SK-MEL-5 (cell line): ENCODE data around the gene PRDM15. TPM values are rescaled to one million over a fixed set of nuclear protein-coding genes. Genes with fewer than 3 reads are reported as not detected.

Source experiments
- DNase-seq: peaks from one replicate; pipeline ENCODE4 v3.0.0-alpha.2; 2016; ENCODE audit warnings: low read depth, low spot score
- in situ Hi-C: cut with HindIII; loops from 2 replicates; pipeline ENCODE4 v1.10.0; 2016; ENCODE audit warnings: low sequenced_read_pairs, high pct_unique_total_duplicates, low pct_unique_long_range_greater_than_20kb
- total RNA-seq: library from RNA; depleted of rRNA; stranded (reverse); fragments of >200 nt; shearing (Covaris generic); gene quantifications from 2 replicates; pipeline ENCODE4 v1.2.3, GENCODE V29; 2014

PRDM15 gene
- total RNA-seq, 1 experiment from 2014 or later: 3.6 TPM

DNA sequence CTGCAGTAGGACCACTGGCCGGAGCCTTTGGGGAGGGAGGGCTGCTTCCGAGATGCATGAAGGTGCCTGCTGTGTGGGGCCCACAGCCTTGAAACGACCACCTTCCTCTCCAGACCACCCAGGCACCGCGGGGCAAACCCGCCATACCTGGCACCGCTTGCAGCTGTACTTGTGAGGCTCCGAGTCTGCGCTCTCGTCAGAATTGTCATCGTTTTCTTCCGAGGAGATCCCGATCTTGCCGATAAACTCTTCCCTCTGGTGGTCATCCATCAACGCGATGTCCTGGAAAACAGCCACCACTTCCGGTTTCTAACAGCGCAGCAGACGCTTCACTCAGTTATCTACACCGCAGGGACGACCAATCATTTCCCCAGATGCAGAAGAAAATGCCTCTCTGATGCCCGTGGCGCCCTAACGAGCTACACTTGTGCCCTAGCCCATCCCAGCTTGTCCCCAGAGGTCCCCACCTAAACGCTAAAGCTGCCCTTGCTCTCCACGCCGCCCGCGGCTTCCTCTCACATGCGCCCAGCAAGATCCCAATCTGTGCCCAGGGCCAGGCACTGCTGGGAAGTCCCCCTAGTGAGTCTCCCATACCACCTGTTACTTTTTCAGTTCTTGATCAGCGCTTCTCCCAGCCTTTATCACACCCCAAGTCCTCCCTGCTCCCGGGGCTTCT, 57.2 kb downstream of the PRDM15 start:
- no peak for DNase-seq
- in situ Hi-C loops: no loop called here

DNA sequence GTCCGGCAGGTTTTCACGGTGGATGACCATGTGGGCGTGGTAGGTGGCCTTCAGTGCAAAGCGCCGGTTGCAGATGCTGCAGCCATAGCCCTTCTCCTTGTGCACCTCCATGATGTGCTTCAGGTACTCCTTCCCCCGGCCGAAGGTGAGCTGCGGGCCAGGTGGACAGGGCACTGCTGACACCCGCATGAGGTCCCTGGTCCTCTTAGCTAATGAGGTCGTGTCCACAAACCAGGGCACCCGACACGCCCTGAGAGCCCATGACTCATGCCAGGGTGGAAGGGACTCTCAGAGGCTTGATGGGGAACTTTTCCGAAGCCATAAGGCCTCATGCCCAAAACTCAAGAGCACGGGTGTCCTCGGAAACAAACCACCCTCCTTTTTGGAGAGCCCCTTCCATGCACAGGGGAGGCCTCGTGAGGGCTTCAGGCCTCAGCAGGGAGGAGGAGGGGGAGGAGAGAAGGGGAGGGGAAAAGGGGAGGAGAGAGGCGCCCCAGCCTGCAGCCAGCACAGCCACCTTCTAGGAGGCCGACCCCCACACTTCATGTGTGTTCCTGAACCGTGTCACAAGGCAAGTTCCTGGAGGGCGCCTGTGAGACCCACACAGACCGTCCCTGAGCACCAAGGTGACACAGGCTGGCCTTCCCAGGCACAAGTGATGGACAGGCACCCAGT, 57.9 kb downstream of the PRDM15 start:
- in situ Hi-C loops: no loop called here
- DNase-seq: no peak

DNA sequence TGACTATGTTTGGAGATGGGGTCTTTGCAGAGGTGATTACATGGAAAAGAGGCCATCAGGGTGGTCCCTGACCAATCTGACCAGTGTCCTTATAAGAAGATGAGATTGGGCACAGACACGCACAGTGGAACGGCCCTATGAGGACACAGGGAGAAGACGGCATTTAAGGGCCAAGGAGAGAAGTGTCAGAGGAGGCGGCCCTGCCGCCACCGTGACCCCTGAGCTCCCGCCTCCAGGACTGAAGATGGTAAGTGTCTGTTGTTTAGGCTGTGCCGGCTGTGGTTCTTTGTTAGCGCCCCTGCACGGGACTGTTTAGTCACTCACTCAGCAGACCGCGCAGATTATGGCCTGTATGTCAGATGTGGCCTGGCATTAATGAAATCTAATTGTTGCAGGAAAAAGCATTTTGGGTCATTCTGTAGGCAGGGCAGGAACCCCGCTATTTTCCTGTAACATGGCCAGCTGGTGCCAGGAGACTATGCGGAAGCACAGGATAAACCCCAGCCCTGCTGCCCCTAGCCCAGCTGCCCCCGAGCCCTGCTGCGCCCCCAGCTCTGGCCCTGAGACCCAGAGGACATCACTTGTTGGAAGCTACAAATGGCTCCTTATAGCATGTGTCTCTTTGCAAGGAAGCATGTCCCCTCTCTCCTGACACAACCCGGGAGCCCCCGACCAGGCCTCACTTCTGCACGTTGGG, 58.6 kb downstream of the PRDM15 start:
- in situ Hi-C loops: no loop called here
- no peak for DNase-seq

DNA sequence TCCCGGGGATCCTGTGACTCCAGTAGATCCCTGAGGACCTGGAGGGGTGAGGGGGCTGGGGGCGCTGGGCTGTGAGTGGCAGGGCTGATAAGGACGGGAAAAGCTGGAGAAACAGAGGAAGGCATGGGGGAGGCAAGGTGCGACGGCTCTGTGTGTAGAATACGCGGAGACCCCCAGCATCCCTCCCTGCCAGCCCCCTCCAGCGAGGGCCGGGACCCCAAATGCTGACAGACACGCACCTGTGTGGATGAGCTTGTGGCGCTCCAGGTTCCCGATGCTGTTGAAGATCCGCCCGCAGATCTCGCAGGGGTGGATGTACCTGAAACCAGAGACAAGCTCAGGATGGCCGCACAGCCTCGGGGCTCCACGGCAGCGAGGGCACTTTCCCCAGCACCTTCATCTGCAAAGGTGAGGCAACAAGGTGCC, 59.3 kb downstream of the PRDM15 start:
- in situ Hi-C loops: no loop called here
- no peak for DNase-seq

DNA sequence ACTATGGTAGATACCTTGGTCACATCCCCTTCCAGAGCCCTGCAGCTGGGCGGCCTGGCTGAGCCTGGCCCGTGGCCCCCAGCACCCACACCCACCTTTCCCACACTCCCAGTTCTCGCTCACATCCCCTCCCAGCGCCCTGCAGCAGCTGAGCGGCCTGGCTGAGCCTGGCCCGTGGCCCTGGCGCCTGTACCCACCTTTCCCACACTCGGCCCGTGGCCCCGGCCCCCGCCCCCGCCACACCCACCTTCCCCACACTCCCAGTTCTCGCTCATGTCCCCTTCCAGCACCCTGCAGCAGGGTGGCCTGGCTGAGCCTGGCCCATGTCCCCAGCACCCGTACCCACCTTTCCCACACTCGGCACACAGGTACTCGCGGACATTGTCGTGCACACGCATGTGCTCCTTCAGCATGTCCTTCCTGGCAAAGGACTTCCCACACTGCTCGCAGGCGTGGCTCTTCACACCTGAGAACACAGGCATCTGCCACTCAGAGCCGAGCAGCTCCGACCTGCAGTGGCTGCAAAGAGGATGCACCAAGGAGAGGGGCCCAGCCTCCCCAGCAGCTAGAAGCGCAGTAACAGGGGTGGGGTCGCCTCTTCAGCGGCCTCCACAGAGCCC, 59.8 kb downstream of the PRDM15 start:
- in situ Hi-C loops: no loop called here
- DNase-seq: no peak

DNA sequence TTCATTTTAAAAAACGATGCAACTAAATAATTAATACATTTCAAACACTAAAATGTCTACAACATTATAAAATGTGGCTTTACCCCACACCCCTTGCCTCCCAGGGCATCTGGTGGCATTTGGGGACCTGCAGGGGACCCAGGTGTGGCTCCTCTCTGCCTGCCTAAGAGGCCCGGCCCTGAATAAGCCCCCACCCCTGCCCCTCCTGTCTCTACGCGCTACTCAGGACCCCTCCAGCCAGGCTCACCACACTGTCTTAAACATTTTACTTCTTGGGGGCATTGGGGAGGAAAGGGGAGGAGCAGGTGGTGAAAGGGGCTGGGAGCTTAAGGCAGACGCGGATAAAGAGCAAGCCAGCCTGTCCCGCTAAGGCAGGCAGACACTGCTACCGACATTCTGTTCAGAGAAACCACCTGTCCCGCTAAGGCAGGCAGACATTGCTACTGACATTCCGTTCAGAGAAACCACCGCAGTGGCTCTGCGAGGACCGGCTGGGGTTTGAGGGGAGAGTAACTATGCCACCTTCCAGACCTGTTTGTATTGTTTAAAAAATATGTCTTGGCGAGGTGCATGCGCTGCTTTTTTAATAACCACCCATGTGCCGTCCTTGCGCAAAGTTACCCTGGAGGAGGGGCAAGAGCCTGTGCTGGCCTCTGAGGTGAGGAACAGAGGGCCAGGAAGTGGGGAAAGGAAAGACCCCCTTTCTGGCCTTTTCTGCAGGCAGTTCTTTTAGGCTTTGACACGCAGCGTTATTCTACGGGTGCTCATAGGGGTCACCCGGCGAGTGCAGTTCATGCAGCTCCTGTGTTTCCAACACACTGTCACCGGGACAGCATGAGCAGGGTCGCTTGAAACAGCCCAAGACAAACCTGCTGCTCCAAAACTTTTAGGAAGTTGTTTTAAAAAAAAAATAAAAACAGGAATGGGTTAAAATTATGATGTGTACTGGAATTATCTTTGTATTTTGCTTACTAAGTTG, 61.0 kb downstream of the PRDM15 start:
- in situ Hi-C loops: no loop called here
- DNase-seq: no peak

DNA sequence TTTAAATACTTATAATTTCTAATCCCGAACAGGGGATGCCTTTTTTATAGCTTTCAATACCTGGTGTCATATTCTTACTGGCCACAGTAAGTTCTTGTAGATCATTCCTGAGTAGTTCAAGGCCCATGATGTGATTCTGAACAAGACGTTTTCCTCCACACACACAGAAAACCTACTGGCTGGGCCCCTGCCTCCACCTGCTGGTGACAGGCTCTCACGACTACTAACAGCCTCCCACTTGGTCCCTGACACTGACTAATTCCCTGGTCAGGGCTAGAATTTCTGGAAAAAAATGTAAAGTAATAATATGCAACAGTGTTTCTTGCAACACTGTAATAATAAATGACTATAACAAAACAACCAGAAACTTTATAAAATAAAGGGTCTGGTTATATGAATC, 61.9 kb downstream of the PRDM15 start:
- peak; percentile 85 for DNase-seq
- in situ Hi-C loops: no loop called here

DNA sequence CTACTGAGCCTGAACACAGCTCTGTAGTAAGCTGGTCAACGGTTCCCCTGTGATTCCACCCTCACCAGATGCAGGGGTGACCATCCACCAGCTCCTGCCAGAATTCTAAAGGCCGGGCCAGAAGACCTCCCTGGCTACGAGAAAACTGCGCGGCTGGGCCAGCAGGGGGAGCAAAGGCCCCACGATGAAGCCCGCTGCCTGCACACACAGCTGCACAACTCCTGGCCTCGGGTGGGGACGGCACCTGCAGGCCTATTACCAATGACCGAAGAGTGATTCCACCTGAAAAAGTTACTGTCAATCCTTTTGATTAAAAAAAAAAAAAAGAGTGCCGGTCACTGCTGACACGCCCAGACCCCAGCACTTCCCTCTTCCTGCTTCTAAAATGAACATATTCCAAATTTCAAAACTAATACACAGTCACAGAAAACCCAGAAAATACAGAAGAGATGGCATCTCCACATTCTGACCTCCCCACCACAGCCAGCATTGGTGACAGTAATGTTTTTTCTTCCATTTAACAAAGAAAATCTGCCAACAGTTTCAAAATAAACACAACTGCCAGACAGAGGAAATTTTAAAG, 62.5 kb downstream of the PRDM15 start:
- in situ Hi-C loops: no loop called here
- peak; percentile 65 for DNase-seq

DNA sequence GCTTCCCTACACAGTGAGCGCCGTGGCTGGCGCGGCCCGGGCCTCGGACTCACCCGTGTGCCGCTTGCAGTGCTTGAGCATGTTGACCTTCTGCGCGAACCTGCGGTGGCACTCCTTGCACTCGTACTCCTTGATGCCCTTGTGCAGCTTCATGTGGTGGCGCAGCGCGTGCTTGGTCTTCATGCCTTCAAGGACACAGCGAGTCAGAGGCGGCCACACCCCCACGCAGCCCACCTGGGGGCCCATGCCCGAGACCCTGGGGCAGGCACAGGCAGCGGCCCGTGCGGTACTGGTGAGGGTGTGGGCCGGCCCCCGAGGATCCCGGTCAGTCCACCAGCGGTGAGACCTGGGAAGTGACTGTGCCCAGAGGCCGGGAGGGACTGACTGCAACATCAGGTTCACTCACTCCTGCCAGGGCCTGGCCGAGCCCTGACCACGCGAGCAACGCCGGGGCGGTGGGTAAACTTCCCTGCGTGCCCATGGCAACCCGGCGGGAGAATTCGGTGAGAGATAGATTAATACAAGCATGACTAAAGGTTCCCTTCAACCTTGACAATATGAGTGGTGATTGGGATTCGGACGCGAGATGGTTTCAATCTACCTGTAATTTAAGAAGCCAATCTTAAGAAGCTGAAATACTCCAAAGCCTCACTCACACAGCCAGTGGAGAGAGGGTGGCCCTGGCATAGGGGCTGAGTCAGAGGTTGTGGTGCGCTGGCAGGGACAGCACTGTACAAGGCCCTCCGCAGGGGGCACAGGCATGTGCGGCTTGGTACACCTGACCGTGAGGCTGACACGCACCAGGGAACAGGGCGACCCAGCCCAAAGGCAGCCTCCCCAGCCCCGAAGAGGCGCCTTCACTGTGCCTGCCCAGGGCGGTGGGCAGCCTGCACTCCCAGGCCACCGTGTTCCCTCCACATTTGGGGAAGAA, 63.2 kb downstream of the PRDM15 start:
- in situ Hi-C loops: no loop called here
- DNase-seq: no peak

DNA sequence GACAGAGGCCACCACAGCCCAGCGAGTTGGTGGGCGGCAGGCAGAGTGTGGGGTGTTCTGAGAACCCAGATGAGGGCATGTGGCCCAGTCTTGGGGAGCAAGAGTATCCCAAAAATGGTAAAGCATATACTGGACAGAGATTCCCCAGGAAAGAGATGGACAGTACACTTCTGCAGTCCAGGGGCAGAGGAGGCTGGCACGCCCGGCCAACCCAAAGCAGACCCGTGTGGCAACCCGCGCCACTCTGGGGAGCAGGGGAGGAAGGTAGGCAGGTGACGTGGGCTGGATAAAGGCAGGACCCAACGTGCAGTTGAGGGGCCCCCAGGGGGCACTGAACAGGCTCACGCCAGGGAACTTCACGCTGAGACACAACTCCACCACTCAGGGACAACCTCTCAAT, 65.9 kb downstream of the PRDM15 start:
- no peak for DNase-seq
- in situ Hi-C loops: no loop called here

DNA sequence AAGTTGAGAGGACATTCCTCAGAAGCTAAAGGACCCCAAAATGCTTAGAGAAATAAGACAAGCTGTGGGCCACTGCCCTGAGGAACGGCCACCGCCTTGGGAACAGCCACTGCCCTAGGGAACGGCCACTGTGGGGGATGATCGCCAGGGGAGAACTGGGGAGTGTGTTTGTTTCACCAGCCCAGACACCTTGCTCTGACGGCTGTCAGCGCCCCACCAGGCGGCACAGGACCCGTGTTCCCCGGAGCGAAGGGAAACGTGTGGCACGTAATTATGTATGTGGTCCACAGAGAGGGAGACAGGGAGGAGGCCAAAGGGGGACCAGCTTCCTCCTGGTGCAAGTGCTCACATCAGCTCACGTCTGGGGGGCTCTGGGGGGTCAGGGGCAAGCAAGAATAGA, 66.5 kb downstream of the PRDM15 start:
- in situ Hi-C loops: no loop called here
- DNase-seq: no peak

DNA sequence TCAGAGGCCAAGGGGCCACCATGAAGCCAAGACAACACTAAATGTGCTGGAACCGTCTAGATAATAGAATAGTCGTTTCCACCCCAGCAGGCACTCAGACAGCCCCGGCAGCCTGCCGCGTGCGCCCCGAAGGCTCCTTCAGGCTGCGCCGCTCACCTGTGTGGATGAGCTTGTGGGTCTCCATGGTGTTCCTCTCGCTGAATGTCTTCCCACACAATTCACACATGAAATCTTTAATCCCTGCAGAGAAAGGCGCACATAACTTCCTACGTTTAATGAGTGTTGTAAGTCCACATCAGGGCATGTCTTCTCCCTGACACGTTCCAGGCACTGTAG, 68.6 kb downstream of the PRDM15 start:
- no peak for DNase-seq
- in situ Hi-C loops: no loop called here

DNA sequence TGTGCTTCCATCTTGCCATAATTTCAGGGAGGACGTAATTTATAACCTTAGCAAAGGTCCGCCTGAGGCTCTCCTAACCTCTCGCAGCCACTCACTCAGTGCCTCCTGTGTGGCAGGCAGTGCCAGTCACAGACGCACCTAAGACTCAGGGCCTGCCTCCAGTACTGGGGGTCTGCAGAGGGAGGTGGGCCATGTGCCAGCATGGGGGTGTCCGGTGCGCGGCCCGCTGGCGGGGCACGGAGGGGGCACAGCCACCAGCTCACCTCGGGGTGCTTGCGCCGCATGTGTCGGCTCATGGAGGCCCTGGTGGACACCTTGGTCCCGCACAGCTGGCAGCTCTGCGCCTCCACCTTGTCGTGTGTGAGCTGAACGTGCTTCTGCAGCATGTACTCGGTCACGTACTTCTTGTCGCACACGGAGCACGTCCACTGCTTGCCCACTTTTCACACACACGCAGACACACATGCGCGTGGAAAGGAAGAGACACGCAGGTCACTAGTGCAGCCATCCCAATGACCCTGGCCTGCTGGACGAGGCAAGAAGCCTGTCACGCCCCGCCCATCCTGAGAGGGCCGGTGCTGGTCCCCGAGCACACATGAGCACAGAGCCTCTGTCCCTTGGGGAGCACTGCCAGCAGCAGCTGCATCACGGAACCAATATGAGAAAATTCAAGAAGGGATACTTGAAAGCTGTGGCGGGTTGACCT, 69.1 kb downstream of the PRDM15 start:
- in situ Hi-C loops: no loop called here
- no peak for DNase-seq

DNA sequence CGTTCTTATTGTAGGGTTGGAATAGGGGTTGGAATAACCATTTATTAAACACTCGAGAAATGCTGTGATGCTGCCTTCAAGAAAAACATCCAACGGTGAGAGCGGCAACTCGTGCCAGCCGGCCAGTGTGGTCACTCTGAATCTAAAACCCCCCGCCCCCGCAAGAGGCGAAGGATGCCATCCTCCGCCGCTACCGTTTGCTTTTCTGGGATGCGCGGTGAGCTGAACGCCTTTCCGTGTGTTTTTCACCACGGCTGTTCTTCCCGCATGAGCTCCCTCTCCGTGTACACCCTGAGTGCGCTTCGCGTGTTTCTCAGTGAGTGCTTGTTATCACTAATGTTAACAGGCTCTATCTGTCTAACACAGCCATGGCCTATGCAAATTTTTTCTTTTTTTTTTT, 70.3 kb downstream of the PRDM15 start:
- in situ Hi-C loops: no loop called here
- no peak for DNase-seq

DNA sequence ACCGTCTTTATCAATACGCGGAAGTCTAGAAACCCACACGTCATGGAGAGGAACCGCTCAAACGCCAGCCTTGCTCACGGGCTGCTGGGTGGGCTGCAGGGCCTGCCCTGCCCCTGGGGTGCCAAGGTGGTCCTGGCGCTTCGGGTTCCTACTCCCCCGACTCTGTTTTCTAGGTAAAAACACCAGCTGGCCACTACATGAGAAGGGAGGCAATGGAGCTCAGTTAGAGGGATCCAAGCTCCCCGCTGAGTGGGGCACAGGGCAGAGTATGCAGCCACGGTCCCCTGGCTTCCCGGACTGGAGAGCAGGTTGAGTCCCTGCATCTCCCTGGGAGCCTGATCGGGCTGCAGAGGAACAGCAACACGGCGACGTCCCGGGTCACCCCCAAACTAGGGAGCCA, 71.0 kb downstream of the PRDM15 start:
- DNase-seq: no peak
- in situ Hi-C loops: no loop called here

DNA sequence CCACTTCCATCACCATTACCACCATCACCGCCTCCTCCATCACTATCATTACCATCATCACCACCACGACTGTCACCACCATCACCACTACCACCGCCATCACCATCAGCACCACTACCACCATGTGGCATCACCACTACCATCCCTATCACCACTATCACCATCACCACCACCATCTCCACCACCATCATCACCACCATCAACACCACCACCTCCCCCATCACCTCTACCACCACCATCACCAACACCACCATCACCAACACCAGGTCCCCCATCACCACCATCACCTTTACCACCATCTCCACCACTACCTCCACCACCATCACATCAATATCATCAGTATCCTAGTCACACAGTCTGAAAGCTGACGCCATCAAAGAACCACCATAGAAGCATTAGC, 72.4 kb downstream of the PRDM15 start:
- DNase-seq: no peak
- in situ Hi-C loops: no loop called here
